HG02763 (cell line): Measurements from ENCODE around the gene BORCS5.
"Not testable (repeated sequence)": the region's sequence is repeated elsewhere in the genome, so short reads cannot be mapped to it uniquely, and the experiment has no call there.

Source experiments
- ATAC-seq: cut with Tn5 transposase; IDR thresholded peaks from one replicate; pipeline ENCODE4 v1.9.1; 2021; ENCODE audit warnings: mild to moderate bottlenecking, moderate library complexity; ENCODE audit not compliant: unreplicated experiment

The BORCS5 gene

DNA sequence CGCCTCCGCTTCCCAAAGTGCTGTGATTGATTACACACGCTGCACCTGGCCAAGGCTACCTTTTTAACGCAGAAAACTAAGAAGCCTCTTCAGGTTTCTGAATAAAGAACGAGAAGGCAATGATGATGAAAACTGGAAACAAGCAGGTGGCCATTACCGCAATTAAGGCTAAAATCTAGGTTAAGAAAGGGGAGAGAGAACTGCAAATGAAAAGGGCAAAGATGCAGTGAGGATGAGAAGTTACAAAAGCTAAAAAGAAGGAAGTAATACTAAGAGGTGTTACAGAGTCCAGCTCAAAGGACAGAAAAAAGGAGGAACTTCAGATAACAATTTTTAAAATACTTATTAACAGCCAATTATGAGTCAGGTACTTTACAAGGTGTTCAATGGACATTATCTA is 126.1 kb downstream of the BORCS5 start:
- no peak for ATAC-seq

DNA sequence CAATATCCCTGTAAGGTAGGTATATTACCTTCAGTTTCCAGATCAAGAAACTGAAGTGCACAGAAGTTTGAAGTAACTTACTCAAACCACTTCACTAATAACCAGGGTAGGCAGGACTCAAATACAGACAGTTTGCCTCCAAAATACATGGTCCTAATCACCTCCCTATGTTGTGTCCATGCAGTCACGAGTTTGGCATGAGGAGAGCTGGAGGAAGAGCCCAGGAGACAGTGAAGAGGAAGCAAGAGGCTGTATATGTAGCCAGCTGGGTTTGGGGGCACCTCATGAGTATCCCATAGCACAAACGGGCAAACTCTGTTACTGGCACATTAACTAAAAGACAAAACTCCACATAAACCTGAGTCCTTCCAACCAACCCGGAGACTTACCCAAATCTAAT is 126.6 kb downstream of the BORCS5 start:
- no peak for ATAC-seq

DNA sequence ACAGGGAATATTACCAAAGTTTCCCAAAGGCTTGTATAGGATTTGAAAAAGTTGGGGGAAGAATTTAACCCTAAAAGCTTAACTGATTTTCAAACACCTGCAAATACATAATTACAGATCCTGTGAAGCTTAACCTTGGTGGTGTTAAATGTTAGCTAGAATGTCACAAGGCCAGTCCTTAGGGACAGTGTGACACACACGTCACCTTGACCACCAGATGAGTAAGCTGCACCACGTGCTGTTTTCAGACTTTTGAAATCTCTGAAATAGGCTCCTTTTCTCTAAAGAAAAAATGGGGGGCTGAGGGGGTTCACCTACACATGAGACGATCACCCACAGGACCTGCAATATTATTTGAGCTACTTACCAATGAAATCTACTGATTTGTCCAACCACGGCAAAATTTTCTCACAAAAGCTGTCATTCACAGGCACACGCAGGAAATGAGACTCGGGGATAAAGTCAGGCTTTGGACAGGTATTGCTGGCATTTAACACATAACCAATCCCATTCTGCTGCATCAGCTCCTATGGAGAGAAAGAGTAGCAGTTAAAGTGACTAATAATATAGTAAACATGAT is 129.9 kb downstream of the BORCS5 start:
- peak; percentile 83 for ATAC-seq

DNA sequence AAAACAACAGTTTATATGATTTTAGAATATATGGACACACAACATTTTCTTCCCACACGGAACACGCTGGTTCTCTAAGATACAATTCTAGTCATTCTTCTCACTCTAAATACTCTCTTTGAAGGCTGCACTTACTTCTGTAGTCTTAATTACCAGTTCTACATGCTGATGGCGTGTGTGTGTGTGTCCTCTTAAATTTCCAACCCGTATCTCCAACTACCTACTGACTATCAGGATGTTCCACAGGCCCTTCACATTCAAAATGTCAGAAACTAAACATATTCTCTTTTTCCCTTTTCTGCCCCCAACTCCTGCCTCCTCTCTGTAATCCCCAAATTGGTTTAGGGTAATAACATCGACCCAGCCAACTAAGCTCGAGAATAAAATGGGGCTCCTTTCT is 130.6 kb downstream of the BORCS5 start:
- no peak for ATAC-seq

DNA sequence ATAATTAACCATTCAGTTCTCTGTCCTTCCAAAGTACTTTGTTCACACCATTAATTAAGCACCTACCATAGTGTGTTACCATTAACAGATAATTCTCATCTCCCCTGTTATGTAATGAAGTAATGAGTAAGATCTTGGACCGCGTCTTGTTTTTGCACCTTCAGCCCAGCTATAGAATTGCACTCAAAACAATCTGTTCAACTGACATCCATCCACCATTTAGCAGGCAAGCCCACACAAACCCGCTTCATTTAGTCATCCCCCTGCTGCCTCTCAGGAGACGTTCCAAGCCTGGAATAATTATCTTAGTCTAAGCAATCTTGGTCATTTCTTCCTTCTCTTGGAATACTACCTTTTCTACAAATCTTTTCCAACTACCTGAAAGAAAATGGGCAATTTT is 131.4 kb downstream of the BORCS5 start:
- no peak for ATAC-seq

DNA sequence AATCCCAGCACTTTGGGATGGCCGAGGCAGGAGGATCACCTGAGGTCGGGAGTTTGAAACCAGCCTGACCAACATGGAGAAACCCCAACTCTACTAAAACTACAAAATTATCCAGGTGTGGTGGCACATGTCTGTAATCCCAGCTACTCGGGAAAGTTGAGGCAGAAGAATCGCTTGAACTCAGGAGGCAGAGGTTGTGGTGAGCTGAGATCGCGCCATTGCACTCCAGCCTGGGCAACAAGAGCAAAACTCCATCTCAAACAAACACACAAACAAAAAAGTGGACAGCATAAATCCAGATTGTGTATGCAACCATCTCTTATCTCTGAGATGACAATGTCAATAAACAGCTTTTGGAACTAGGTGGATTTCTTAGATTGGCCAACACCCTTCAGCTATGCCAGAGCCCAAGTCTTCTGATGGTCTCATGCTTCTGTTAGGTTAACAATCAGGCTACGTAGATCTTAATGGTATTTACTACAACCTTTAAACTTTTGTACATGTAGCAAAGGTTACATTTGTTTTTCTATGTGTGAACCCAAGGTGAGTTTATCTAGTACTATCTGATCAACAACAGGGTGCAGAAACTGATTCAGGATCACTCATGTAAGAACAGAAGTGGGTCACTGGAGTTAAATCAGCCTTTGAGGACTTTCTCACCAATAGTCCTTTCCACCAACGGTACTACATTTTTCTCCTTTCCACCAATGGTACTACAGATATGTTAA is 132.1 kb downstream of the BORCS5 start:
- ATAC-seq = no peak

DNA sequence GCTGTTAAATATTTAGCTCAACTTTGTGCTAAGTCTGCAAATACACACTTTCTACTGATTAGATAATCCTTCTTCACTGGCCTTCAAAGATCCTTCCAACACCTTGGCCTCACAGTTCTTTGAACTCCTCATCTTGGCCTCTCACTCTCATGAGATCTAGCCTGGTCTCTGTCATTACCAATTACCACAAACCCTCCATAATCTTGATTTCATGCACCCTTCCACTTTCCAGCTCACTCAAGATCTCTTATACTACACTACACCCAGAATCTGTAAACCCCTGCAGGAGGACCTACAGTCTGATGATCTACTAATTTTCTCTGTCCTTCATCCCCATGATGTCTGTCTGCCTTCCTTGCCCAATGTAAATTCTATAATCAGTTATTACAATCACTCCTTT is 134.7 kb downstream of the BORCS5 start:
- ATAC-seq = no peak

DNA sequence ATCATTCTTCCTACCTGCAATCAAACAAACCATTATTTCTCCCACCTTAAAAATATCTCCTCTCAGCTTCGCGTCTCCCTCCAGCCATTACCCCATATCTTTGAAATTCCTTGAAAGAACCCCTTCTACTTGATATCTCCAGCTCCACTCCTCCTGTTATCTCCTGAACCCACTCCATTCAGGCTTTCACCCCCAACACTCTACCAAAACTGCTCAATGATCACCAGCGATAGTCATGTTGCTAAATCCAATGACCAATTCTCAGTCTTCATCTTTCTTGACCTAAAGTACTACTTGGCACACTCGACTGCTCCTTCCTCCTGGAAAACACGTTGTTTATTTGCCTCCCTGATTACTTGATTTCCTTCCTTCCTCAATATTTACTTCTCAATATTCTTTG is 135.7 kb downstream of the BORCS5 start:
- no peak for ATAC-seq

DNA sequence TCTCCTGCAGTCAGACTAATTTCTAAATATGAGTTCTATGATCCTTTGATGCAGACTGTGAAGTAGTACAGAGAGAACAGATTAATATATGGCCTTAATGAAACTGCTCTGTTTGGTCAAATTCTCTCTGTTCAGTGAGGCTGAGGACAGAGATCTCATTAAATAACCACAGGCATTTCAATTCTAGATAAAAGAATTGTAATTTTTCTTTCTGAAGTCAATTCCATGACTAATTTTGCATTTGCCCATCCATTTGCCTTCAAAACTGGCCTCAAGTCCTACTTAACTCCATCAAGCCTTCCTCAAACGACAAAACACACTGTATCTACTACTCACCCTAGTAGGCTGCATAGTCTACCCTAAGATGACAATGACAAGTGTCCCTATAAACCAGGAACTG is 138.7 kb downstream of the BORCS5 start:
- ATAC-seq = no peak

DNA sequence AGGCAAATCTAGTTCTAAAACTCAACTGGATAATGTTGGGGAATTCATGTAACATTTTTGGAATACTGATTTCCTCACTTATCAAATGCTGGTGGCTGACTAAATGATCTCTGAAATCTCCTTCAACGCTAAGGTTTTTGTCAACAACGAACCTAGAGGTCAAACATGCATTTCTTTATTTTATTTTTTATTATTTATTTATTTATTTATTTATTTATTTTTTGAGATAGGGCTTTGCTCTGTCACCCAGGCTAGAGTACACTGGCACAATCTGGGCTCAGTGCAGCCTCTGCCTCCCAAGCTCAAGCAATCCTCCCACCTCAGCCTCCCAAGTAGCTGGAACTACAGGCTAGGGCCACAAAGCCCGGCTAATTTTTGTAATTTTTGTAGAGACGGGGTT is 141.3 kb downstream of the BORCS5 start:
- ATAC-seq = no peak

DNA sequence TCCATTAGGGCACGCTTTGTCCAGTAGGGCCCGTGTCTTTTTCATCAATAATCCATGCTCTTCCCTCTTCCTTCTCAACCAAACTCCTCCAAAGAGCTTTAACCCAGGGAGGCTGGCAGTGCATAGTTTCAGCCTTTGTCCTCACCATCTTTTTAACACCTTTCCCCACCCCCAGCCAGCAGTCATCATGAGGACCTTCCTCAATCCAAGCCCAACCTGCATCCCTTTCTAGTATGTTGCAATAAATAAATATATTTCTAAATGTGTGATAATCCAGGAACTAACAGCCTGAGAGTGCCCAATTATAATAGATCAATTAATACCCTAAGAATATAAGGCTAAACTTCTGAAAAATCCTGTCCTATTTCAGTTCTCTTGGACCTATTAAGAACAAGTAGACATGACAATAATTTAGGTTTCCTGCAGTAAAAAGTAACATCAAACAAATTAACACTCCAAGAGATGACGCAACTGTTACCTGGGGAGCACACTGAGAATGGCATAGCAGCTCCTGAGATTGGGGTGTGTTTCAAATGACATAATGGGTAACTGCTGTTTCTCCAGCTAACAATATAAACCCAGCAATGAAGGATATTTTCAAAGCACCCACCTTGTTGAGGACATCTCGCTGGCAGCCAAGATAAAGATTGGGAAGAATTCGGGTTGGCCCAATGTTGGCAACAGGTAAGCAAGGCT is 143.2 kb downstream of the BORCS5 start:
- no peak for ATAC-seq

DNA sequence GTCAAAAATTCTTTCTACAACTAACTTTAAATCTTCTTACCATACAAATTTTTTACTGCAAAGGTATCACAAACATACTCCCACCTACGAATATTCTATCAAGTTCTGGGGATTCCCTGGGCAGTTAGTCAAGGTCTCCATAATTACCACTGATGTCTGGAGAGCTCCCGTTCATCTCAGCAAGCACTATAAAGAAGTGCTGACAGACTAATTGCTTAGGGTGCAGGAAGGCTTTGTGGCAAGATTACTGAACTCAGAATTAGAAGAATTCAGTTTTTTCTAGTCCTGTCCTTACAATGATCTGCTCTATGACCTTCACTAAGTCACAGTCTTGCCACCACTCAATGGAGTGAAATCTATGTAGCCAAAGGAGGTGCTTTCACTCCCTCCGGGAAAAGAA is 144.2 kb downstream of the BORCS5 start:
- ATAC-seq = no peak

DNA sequence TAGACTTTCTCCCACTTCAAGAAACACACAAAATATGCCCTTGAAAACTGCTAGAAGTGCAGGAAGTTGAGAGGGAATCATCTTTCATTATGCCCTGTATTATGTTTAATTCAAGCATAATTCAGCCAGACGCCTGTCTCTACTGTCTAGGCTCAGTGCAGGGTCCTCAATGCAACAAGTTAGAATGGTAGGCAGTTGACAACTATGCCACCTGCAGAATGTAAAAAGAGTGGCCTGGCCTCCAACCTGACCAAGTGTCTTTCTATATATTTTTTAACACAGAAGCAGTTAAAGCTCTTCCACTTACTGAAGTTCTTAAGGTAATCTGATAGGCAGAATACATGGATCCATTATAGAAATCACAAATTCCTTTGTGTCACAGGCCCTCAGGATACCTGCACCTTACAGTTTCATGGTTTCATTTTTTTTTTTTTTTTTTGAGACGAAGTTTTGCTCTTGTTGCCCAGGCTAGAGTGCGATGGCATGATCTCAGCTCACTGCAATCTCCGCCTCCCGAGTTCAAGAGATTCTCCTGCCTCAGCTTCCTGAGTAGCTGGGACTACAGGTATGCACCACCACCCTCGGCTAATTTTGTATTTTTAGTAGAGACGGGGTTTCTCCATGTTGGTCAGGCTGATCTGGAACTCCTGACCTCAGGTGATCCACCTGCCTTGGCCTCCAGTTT is 145.4 kb downstream of the BORCS5 start:
- ATAC-seq = not testable (repeated sequence)

DNA sequence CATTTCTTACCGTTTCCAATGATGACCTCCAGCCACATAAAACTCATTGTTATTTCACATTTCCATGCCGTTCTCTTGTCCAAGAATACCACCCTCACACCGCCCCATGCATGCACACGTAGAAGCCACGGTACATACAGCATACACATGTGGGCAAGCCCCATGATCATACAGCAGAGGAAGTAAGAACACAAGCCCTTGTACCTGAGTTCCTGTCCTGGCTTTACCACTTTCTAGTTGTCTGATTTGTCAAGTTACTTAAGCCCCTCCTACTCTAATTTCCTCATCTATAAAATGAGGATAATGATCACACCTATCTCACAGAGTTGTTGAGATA is 145.9 kb downstream of the BORCS5 start:
- no peak for ATAC-seq

DNA sequence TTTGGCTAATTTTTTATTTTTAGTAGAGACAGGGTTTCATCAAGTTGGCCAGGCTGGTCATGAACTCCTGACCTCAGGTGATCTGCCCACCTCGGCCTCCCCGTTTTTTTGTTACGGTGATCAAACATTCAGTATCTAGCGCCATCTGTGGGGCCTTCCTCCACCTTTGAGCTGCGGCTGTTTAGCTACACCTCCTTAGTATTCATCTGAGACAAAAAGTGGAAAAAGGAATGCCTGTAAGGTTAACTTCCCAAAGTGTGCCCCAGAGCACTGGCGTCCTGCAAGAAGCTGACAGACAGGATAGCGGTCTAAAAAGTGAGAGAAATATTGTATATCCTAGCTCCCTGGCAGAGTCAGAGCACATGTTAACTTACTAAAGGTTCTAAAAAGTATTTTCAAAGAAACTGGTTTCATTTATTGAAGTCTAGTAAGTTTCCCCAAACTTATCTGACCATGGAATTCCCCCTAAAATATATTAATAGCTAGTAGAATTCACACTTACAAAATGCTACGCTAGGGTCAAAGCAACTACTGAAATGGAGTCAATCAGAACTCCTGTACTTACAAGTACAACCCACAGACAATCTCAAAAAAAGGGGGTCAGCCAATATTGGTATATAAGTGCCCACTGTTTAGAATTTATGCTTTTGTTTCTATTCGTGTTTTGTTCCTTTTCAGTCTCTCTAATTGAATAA is 146.7 kb downstream of the BORCS5 start:
- ATAC-seq = no peak

DNA sequence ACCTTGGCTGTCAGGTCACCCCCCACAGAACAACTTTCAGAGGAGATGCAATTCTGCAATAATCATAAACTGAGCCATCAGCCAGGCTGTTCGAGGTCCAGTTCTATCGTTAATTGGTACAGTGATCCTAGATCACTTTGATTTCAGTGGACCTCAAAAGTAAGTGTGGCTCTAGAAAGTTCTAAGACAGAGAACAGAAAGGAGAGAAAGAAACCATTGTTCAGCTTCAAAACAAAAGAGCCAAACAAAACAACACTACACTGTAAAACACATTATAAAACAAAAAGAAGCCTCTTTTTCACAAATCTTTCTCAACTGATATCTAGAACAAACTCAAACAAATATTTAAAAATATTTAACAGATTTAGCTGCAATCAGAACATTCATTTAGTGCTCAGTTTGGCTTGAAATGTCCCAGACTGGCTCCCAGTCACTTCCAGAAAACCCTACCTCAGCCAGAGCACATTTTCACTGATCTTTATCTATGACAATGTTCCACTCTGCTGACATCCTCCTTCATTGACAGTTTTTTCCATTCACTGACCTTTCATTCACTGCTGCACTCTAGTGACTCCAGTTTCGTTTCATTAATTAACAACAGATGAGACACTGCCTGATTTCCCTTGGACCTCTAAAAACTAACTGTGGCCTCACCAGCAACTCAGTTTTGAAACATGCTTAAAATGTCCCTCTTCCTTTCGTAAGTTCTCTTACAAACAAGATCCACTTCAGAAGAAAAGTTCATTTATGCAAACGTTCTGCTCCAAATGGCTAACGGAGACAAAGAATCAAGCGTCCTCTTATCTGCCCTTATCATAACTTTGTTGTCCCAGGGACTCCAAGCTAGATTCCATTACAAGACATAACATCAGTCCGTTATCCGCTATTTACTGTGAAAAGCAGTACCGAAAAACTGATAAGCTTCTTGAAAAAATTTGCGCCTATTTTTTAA is 148.9 kb downstream of the BORCS5 start:
- ATAC-seq = peak; percentile 84

DNA sequence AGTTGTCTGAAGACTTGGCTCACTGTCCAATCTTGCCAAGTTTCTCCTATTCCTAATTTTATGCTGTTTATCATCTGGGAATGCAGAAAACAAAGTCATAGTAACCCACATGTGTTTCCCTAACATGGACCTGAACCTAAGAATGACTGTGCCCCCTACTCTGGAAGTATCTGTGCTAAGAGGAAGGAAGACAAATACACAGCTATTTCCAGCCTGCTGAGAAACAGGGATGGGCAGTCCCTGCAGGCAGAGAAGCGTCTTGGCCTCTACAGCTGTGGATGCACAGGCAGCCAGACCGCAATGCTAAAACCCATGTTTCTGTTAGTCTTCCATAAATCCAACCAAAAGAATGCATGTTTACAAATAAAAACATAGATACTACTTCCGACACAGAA is 149.6 kb downstream of the BORCS5 start:
- no peak for ATAC-seq

DNA sequence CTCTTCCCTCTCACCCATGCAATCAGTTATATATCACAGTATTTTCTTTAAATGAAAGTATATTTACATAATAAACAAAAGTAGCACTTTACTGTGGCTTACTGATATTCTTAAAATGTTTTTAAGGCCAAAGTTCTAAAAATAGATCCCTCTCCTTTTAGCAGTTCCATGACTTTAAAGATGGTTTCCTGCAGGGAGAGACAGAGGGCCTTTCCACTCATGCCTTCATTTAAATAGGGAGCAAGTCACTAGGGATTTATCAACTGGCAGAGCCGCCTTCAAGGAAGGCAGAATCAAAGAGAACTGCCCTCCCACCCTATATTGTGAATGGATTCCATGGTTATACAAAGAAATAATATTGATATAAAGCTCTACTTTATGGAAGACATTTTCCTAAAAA is 150.2 kb downstream of the BORCS5 start:
- no peak for ATAC-seq

DNA sequence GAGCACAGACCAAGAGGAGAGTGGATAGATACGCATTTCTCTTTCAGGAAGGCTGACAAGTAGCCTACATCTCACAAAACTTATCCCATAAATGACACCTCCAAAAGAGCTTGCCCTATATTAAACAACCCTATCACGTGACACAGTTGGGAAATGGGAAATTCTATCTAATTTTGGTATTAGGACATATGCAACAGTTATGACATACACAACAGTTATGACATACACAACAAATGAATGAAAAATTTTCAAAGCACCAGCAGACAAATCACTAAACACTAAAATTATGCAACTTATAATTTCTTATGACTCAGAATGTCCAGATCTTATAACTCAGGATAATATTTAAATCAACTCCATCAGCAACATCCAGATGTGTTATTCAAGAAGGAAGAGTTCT is 151.7 kb downstream of the BORCS5 start:
- no peak for ATAC-seq

DNA sequence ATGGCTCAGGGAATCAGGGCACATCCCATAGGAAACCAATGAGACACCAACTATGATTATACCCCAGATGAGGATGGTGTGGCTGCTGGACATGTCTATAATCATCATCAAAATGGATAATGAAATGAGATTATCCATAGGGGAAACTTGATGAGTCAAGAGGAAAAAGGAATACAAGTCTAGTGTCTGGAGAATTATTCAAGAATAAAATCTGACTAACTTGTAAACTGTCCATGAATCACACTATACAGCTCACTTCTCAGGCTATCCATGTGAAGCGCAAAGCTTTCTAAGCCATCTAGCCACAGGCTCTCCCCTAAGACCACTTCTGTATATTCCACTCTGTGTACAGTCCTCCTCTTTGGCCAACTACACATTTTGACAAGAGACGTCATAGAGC is 153.3 kb downstream of the BORCS5 start:
- ATAC-seq = no peak
